Endothelial cell (in vitro differentiated cells): Measurements from ENCODE around the gene ZNF664. TPM values are rescaled to one million over a fixed set of nuclear protein-coding genes. Genes with fewer than 3 reads are reported as not detected.

Experiments
- DNase-seq: peaks from one replicate; pipeline ENCODE4 v3.0.0; 2021; ENCODE audit warnings: low spot score
- H3K27ac Mint-ChIP-seq: one replicate; pipeline ENCODE4 v1.8.0; 2021; ENCODE audit warnings: mixed read lengths, inconsistent platforms; ENCODE audit not compliant: unreplicated experiment
- H3K27me3 Mint-ChIP-seq: one replicate; pipeline ENCODE4 v1.8.0; 2021; ENCODE audit warnings: mild to moderate bottlenecking, moderate library complexity, mixed read lengths, inconsistent platforms; ENCODE audit not compliant: unreplicated experiment
- H3K36me3 Mint-ChIP-seq: one replicate; pipeline ENCODE4 v1.8.0; 2021; ENCODE audit warnings: mild to moderate bottlenecking, low read depth, mixed read lengths, inconsistent platforms; ENCODE audit not compliant: unreplicated experiment
- H3K4me1 Mint-ChIP-seq: one replicate; pipeline ENCODE4 v1.8.0; 2021; ENCODE audit warnings: mild to moderate bottlenecking, mixed read lengths, inconsistent platforms; ENCODE audit not compliant: unreplicated experiment
- H3K4me3 Mint-ChIP-seq: one replicate; pipeline ENCODE4 v1.8.0; 2021; ENCODE audit warnings: mild to moderate bottlenecking, mixed read lengths, inconsistent platforms; ENCODE audit not compliant: unreplicated experiment
- H3K9me3 Mint-ChIP-seq: one replicate; pipeline ENCODE4 v1.8.0; 2021; ENCODE audit warnings: mixed read lengths, inconsistent platforms; ENCODE audit not compliant: unreplicated experiment
- CTCF ChIP-seq: fragments of 200-600 bp; sonication (generic); IDR thresholded peaks from one replicate; pipeline ENCODE4 v1.5.0; 2021; ENCODE audit warnings: antibody characterized with exemption; ENCODE audit not compliant: unreplicated experiment
- total RNA-seq: library from RNA; stranded (reverse); fragmentation: NEBNext Ultra II Directional; extraction: Animal tissue kit (Norgen Biotek cat#: 25700); gene quantifications from one replicate; pipeline ENCODE4 v1.2.1, GENCODE V29; 2021; ENCODE audit not compliant: unreplicated experiment

ZNF664 gene
- total RNA-seq, 1 donor from 2014 or later = 119 TPM

DNA sequence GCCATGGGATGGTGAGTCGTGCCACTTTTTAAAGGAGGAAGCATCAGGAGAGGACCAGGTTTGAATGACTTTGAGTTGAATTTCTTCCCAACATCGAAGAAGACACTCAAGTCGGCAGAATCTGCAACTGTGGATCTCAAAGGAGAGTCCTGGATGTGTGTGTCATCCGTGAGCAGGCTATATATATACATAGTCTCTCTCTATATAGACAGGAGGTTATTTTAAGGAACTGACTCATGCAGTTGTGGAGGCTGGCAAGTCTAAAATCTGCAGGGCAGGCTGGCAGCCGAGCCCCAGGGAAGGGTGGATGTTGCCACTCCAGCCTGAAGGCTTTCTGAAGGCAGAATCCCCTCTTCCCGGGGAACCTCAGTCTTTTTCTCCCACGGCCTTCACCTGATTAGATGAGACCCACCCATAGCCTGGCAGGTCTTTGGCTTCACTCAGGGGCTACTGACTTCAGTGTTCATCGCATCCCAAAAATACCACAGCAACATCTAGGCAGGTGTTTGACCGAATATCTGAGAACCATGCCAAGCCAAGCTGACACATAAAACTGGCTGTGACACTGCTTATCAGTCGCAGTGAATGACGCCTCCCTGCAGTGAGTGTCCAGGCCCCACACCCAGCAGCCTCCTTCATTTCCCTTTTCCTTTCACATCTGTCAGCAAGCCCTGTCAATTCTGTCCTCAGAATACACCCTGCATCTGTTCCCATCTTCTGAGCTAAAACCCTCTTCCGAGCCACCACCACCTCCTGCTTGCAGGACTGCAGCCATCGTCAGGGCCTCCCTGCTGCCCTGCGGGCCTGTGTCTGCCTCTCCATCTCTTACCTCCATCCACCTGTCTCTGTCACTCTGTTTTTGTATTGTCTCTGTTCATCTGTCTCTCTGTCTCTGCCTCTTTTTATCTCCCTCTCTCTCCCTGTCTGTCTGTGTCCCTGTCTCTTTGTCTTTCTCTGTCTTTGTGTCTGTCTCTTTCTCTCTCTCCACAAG lies 54.0 kb downstream of the ZNF664 start:
- Mint-ChIP-seq H3K4me3 (peak overlapping the region; percentile 21), H3K4me1 (peaks cover 7% of the 10 kb centered on the region), H3K27ac (no peak overlapping the region), H3K27me3 (peaks cover 13% of the 10 kb centered on the region), H3K9me3 (peaks cover 4% of the 10 kb centered on the region), H3K36me3 (peaks cover 20% of the 10 kb centered on the region)
- TF ChIP-seq CTCF = no peak
- no peak for DNase-seq

DNA sequence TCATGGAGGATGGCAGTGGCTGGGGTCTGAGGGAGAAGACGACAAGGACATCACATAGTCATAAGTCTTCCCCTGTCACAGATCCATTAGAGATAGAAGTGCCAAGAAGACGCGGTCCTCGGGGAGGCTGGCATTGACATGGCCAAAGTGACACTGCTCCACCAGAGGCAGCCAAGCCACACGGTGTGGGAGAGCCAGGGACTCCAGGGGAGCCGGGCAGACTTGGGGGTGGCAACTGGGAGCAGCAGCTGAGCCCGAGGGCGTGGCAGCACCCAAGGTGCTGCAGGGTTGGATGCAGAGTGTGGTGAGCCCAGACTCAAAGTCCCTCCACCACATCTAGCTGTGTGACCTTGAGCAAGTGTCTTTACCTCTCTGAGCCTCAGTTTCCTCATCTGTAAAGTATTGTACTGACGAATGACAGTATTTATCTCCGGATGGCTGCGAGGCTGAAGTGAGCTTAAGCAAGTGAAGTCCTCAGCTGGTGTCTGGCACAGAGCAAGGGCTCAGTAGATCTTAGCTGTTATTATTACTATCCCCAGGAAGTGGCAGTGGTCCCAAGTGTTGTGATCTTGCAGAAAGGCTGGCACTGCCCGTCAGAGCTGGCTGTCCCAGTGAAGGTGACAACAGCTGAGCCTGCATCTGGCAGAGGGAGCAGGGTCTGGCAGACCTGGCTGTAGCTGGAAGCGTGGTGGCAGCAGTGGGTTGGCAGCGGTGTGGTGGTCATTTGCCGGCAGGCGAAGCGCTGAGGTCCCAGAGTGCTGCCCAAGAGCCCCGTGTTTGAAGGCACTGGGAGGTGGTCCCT lies 54.9 kb downstream of the ZNF664 start:
- H3K4me3 Mint-ChIP-seq = peak overlapping the region; percentile 21
- peaks cover 13% of the 10 kb centered on the region for H3K27me3 Mint-ChIP-seq
- peaks cover 7% of the 10 kb centered on the region for H3K4me1 Mint-ChIP-seq
- TF ChIP-seq CTCF = no peak
- DNase-seq = no peak
- H3K36me3 Mint-ChIP-seq = peaks cover 20% of the 10 kb centered on the region
- peaks cover 4% of the 10 kb centered on the region for H3K9me3 Mint-ChIP-seq
- H3K27ac Mint-ChIP-seq = no peak overlapping the region

GRCh38 chr12:124028555-124028925 lies 55.5 kb downstream of the ZNF664 start:
- no peak for DNase-seq

DNA sequence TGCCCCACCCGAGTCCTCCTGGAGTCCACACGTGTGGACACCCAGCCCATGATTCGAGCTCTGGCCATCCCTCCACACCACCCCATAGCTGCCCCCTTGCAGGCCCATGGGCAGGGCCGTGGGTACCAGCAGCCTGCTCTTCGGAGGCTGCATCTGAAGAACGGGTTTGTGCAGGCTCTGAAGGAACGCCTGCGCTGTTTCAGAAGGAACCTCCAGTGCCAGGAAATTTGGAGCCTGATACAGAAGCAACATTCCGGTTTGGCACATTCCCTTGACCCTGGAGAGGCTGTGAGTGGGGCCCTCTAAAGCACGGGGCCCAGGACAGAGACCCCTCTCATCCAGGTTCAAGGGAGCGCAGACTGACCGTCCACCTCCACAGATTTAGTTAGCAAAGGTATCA lies 57.0 kb downstream of the ZNF664 start:
- no peak overlapping the region for H3K27ac Mint-ChIP-seq
- H3K36me3 Mint-ChIP-seq = peaks cover 16% of the 10 kb centered on the region
- H3K9me3 Mint-ChIP-seq = peaks cover 4% of the 10 kb centered on the region
- H3K4me1 Mint-ChIP-seq = peaks cover 2% of the 10 kb centered on the region
- no peak overlapping the region for H3K4me3 Mint-ChIP-seq
- TF ChIP-seq CTCF = no peak
- peaks cover 17% of the 10 kb centered on the region for H3K27me3 Mint-ChIP-seq
- no peak for DNase-seq

More at GRCh38 chr12:124028555-124028925, 55.5 kb downstream of the ZNF664 start:
- peaks cover 4% of the 10 kb centered on the region for H3K9me3 Mint-ChIP-seq
- H3K36me3 Mint-ChIP-seq = peaks cover 20% of the 10 kb centered on the region
- no peak overlapping the region for H3K27ac Mint-ChIP-seq
- no peak for TF ChIP-seq CTCF
- H3K27me3 Mint-ChIP-seq = peaks cover 13% of the 10 kb centered on the region
- H3K4me1 Mint-ChIP-seq = peaks cover 7% of the 10 kb centered on the region
- no peak overlapping the region for H3K4me3 Mint-ChIP-seq
